Cardiac septum (tissue), 1 donor: ENCODE measurements around the gene BACH2. TPM values are rescaled to one million over a fixed set of nuclear protein-coding genes. Genes with fewer than 3 reads are reported as not detected.
"Not testable (repeated sequence)": the region's sequence is repeated elsewhere in the genome, so short reads cannot be mapped to it uniquely, and the experiment has no call there.

Experiments
- DNase-seq: peaks from one replicate; pipeline ENCODE4 v3.0.0-alpha.2; 2020; ENCODE audit warnings: low spot score
- intact Hi-C: fragments of 100-400 bp; cut with DNase I; formaldehyde crosslinking; loops from one replicate; pipeline ENCODE4 v1.14.0; 2022
- long read RNA-seq: library from polyadenylated mRNA; unstranded; transcript quantifications from one replicate; pipeline ENCODE4 v2.0.0, GENCODE V29; 2021
- total RNA-seq: library from RNA; stranded (reverse); fragmentation: NEBNext Ultra II Directional; extraction: Animal tissue kit (Norgen Biotek cat#: 25700); gene quantifications from one replicate; pipeline ENCODE4 v1.2.1, GENCODE V29; 2021
- donor health status: DM: no; HTN: no; CAD: no.

BACH2 gene
- 8.4 TPM for total RNA-seq
- long read RNA-seq, full-length matches to known transcripts: 1 of 8 reads
- long read RNA-seq, partial matches to known transcripts: 2 of 8 reads
- long read RNA-seq, other reads (novel, unspliced or antisense): 5 of 8 reads

GRCh38 chr6:90296341-90297114, at the start of gene BACH2:
Gene BACH2, minus strand, starts transcription at chr6:90296843. Its CDS starts 287,999 bp downstream, at chr6:90008844.
- intact Hi-C loops: loop anchor here (2.0 to 5.0 kb wide), 8 partner anchors 71 to 324 kb away; no protein-coding TSS in a partner anchor
- DNase-seq: peak; percentile 91

GRCh38 chr6:90343576-90343975, 46.9 kb upstream of the BACH2 start:
- intact Hi-C loops: no loop called here
- DNase-seq: no peak

GRCh38 chr6:90338409-90338808, 41.8 kb upstream of the BACH2 start:
- intact Hi-C loops: no loop called here
- DNase-seq: no peak

- no peak for DNase-seq
Observed at GRCh38 chr6:90336388-90336947, 39.8 kb upstream of the BACH2 start.

GRCh38 chr6:90333928-90334327, 37.3 kb upstream of the BACH2 start:
- DNase-seq: no peak
- intact Hi-C loops: no loop called here

More at GRCh38 chr6:90336388-90336947, 39.8 kb upstream of the BACH2 start:
- intact Hi-C loops: no loop called here

- DNase-seq, intact Hi-C loops: not testable (repeated sequence)
Observed at GRCh38 chr6:90332978-90333543, 36.4 kb upstream of the BACH2 start.

- intact Hi-C loops: no loop called here
- no peak for DNase-seq
Observed at GRCh38 chr6:90329386-90330077, 32.9 kb upstream of the BACH2 start.

GRCh38 chr6:90328004-90328403, 31.4 kb upstream of the BACH2 start:
- no peak for DNase-seq
- intact Hi-C loops: no loop called here

- intact Hi-C loops: no loop called here
- DNase-seq: no peak
Observed at GRCh38 chr6:90326404-90327057, 29.9 kb upstream of the BACH2 start.

- DNase-seq: no peak
- intact Hi-C loops: no loop called here
Observed at GRCh38 chr6:90323706-90324105, 27.1 kb upstream of the BACH2 start.

- no peak for DNase-seq
- intact Hi-C loops: no loop called here
Observed at GRCh38 chr6:90322976-90323474, 26.4 kb upstream of the BACH2 start.

- DNase-seq: no peak
- intact Hi-C loops: no loop called here
Observed at GRCh38 chr6:90319979-90320685, 23.5 kb upstream of the BACH2 start.

GRCh38 chr6:90319044-90319443, 22.4 kb upstream of the BACH2 start:
- intact Hi-C loops: no loop called here
- DNase-seq: no peak

- intact Hi-C loops: no loop called here
- no peak for DNase-seq
Observed at GRCh38 chr6:90315986-90316385, 19.3 kb upstream of the BACH2 start.

GRCh38 chr6:90315354-90315950, 18.8 kb upstream of the BACH2 start:
- no peak for DNase-seq
- intact Hi-C loops: no loop called here

GRCh38 chr6:90314514-90314913, 17.9 kb upstream of the BACH2 start:
- intact Hi-C loops: no loop called here
- no peak for DNase-seq

- intact Hi-C loops: no loop called here
- no peak for DNase-seq
Observed at GRCh38 chr6:90311569-90311968, 14.9 kb upstream of the BACH2 start.

GRCh38 chr6:90305800-90306448, 9.3 kb upstream of the BACH2 start:
- intact Hi-C loops: no loop called here
- no peak for DNase-seq
